ENCODE measurements around the gene GNB4.

The GNB4 gene

DNA sequence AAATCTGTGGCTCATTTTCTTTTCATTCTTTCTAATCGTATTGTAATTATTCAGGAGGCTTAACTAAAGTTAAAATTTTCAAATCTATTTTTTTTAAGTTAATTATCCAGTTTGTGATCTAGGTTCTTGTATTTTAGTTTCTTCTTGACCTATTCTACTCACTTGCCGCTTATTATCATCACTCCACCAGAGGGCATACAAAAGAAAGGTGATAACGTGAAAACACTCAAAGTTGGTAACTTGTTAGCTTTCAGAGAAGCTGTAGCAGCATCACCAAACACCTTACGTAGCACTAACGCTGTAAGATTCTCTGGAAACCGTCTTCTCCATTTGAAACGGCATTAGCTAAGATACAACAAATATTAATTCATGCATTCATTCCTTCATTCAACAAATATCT is 4.8 kb downstream of the GNB4 start:
- peaks cover 0 to 2% of the 10 kb centered on the region in 2 donors for H3K27me3 ChIP-seq (ENCODE audit: control insufficient read depth in 2 of 2, insufficient read depth in 2 of 2, low read length in 2 of 2)
- no peak overlapping the region for H3K27ac ChIP-seq (ENCODE audit: low read depth in 2 of 2, low read length in 2 of 2)
- no peaks in the 10 kb centered on the region for H3K36me3 ChIP-seq (ENCODE audit: control insufficient read depth in 2 of 2, insufficient read depth in 2 of 2, low read length in 2 of 2)
- no peaks in the 10 kb centered on the region for H3K9me3 ChIP-seq (ENCODE audit: control insufficient read depth in 2 of 2, low read length in 2 of 2)
- H3K4me3 ChIP-seq (ENCODE audit: low read length in 2 of 2): no peak overlapping the region
- H3K9ac ChIP-seq (ENCODE audit: low read depth in 1 of 2, low read length in 2 of 2): no peak overlapping the region
- peaks cover 0 to 5% of the 10 kb centered on the region in 2 donors for H3K4me1 ChIP-seq (ENCODE audit: control insufficient read depth in 2 of 2, insufficient read depth in 2 of 2, low read length in 2 of 2)

DNA sequence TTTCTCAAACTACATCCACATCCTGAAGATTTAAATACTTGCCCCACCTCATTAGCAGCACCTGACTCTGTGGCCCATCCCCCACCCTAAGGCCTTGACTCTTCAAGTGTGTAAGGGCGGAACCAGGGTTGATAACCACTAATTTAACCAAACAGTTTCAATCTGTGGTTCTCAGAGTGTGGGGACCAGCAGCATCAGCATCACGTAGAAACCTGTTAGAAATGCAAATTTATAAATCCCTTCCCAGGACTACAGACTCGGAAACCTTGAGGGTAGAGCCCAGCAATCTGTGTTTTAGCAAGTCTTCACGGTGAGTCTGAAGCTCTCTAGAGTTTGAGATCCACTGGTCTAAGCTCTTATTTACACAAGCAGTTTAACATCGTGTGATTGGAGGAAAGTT is 12.4 kb downstream of the GNB4 start:
- Histone ChIP-seq H3K27me3 (ENCODE audit: control insufficient read depth in 2 of 2, insufficient read depth in 2 of 2, low read length in 2 of 2) (no peaks in the 10 kb centered on the region), H3K27ac (ENCODE audit: low read depth in 2 of 2, low read length in 2 of 2) (no peak overlapping the region), H3K9me3 (ENCODE audit: control insufficient read depth in 2 of 2, low read length in 2 of 2) (no peaks in the 10 kb centered on the region), H3K9ac (ENCODE audit: low read depth in 1 of 2, low read length in 2 of 2) (no peak overlapping the region), H3K36me3 (ENCODE audit: control insufficient read depth in 2 of 2, insufficient read depth in 2 of 2, low read length in 2 of 2) (no peaks in the 10 kb centered on the region), H3K4me3 (ENCODE audit: low read length in 2 of 2) (no peak overlapping the region), H3K4me1 (ENCODE audit: control insufficient read depth in 2 of 2, insufficient read depth in 2 of 2, low read length in 2 of 2) (no peaks in the 10 kb centered on the region)

DNA sequence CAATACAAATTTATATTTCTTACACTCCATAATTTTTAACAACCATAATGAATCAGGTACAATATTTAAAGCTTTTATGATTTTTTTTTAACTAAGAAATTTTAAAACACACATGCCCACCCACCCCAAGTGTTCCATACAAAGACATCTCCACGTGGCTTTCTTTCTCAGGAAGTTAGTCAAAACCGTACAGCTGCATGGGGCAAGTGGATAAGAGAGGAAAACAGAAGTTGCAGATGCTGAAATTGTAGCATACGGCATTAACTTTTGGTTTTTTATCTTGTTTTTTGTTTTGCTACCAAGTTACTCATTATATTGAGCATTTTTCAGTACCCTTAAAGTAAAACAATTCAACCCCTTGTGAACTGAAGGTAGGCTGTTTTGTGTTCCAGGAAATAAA is 14.8 kb downstream of the GNB4 start:
- H3K9ac ChIP-seq (ENCODE audit: low read depth in 1 of 2, low read length in 2 of 2): no peak overlapping the region

DNA sequence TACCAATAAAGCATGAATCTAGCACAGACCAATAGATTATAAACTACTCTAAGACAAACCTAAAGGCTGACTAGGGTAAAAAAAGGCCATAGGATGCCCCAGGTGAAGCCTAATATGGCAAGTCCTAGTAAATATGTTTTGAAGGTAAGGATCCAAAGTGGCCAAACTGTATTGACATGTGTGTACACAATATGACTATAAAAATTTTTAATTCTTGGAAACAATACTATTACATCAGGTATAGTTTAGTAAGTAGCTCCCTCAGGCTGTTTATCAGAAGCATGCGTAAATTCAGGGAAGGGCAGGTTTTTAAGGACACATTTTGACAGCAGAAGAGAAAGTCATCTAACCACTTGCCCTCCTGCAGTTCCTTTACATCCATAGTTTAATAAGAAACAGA is 18.8 kb downstream of the GNB4 start:
- no peak overlapping the region for H3K9ac ChIP-seq (ENCODE audit: low read depth in 1 of 2, low read length in 2 of 2)
- no peak overlapping the region for H3K4me3 ChIP-seq (ENCODE audit: low read length in 2 of 2)
- no peaks in the 10 kb centered on the region for H3K4me1 ChIP-seq (ENCODE audit: control insufficient read depth in 2 of 2, insufficient read depth in 2 of 2, low read length in 2 of 2)
- no peaks in the 10 kb centered on the region for H3K27me3 ChIP-seq (ENCODE audit: control insufficient read depth in 2 of 2, insufficient read depth in 2 of 2, low read length in 2 of 2)
- H3K27ac ChIP-seq (ENCODE audit: low read depth in 2 of 2, low read length in 2 of 2): peak overlapping the region in 1 of 2 donors; percentile 39
- H3K36me3 ChIP-seq (ENCODE audit: control insufficient read depth in 2 of 2, insufficient read depth in 2 of 2, low read length in 2 of 2): no peaks in the 10 kb centered on the region
- no peaks in the 10 kb centered on the region for H3K9me3 ChIP-seq (ENCODE audit: control insufficient read depth in 2 of 2, low read length in 2 of 2)

More for the DNA sequence above, 14.8 kb downstream of the GNB4 start:
- Histone ChIP-seq H3K36me3 (ENCODE audit: control insufficient read depth in 2 of 2, insufficient read depth in 2 of 2, low read length in 2 of 2) (no peaks in the 10 kb centered on the region), H3K9me3 (ENCODE audit: control insufficient read depth in 2 of 2, low read length in 2 of 2) (no peaks in the 10 kb centered on the region), H3K27ac (ENCODE audit: low read depth in 2 of 2, low read length in 2 of 2) (no peak overlapping the region), H3K27me3 (ENCODE audit: control insufficient read depth in 2 of 2, insufficient read depth in 2 of 2, low read length in 2 of 2) (no peaks in the 10 kb centered on the region), H3K4me1 (ENCODE audit: control insufficient read depth in 2 of 2, insufficient read depth in 2 of 2, low read length in 2 of 2) (no peaks in the 10 kb centered on the region), H3K4me3 (ENCODE audit: low read length in 2 of 2) (no peak overlapping the region)

DNA sequence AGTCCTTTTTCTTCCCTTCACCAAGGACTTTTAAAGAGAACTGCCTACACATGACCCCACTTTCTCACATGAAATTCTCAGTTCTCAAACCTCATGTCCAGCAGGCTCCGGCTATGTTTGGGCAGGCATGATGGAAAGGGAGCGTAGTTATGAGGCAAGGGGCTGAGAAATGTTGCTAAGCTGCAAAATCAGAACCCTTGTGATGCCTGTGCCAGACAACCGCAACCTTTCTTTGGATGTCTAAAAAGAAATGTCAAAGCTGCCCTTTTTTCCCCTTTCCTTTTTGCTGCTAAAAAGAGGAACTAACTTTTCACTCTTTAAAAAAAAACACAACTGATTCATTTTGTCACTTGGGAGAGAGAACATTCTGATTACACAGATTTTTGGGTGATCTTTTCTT is 19.2 kb downstream of the GNB4 start:
- Histone ChIP-seq H3K4me3 (ENCODE audit: low read length in 2 of 2) (no peak overlapping the region), H3K9me3 (ENCODE audit: control insufficient read depth in 2 of 2, low read length in 2 of 2) (no peaks in the 10 kb centered on the region), H3K27me3 (ENCODE audit: control insufficient read depth in 2 of 2, insufficient read depth in 2 of 2, low read length in 2 of 2) (no peaks in the 10 kb centered on the region), H3K27ac (ENCODE audit: low read depth in 2 of 2, low read length in 2 of 2) (peak overlapping the region in 1 of 2 donors; percentile 9), H3K9ac (ENCODE audit: low read depth in 1 of 2, low read length in 2 of 2) (no peak overlapping the region), H3K36me3 (ENCODE audit: control insufficient read depth in 2 of 2, insufficient read depth in 2 of 2, low read length in 2 of 2) (no peaks in the 10 kb centered on the region), H3K4me1 (ENCODE audit: control insufficient read depth in 2 of 2, insufficient read depth in 2 of 2, low read length in 2 of 2) (no peaks in the 10 kb centered on the region)

DNA sequence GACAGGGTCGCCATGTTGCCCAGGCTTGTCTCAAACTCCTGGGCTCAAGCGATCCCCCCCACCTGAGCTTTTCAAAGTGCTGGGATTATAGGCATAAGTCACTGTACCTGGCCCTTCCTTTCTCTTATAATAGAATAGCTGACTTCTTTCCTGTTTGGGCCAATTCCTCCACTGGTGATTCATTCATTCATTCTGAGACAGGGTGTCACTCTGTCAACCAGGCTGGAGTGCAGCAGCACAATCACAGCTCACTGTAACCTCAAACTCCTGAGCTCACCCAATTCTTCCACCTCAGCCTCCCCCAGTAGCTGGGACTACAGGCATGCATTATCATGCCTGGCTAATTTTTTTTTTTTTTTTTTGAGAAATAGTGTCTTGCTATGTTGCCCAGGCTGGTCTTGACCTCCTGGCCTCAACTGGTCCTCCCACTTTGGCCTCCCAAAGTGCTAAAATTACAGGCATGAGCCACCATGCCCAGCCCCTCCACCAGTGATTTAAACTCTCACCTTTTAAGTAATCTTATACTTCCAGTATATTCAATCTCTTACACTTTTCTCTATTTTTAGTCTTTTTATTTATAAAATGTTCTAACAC is 20.9 kb downstream of the GNB4 start:
- Histone ChIP-seq H3K9me3 (ENCODE audit: control insufficient read depth in 2 of 2, low read length in 2 of 2) (no peaks in the 10 kb centered on the region), H3K36me3 (ENCODE audit: control insufficient read depth in 2 of 2, insufficient read depth in 2 of 2, low read length in 2 of 2) (peaks cover 0 to 2% of the 10 kb centered on the region in 2 donors), H3K27ac (ENCODE audit: low read depth in 2 of 2, low read length in 2 of 2) (no peak overlapping the region), H3K9ac (ENCODE audit: low read depth in 1 of 2, low read length in 2 of 2) (no peak overlapping the region), H3K4me1 (ENCODE audit: control insufficient read depth in 2 of 2, insufficient read depth in 2 of 2, low read length in 2 of 2) (no peaks in the 10 kb centered on the region), H3K4me3 (ENCODE audit: low read length in 2 of 2) (no peak overlapping the region), H3K27me3 (ENCODE audit: control insufficient read depth in 2 of 2, insufficient read depth in 2 of 2, low read length in 2 of 2) (no peaks in the 10 kb centered on the region)

DNA sequence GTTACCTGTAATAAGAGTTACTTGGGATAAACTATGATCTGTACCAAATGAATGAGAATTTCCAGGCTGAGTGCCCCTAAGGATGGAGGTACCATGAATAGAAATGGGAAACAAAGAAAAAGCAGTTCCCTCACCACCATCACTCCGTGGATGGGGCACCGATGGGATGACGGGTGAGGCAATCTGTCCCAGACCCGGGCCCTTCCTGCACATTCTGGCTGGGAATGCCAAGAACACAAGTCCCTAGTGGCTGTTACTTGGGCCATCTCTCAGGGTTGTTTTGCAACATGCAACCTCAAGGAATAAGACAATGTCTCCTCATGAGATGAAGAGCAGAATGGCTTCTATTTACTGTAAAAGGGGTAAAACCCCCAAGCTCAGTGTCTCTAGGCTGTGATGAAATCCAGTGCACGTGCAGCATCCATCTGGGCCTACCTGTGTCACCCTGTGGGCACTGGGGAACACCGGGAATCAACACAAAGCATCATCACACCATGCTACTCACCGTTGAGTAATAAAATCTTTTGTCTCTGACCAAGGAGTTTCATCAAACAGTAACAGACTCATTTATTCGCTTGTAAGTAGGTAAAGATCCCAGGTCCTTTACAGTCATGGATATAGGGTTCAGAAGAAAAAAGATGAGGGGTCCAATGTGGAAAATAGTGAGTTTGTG is 22.3 kb downstream of the GNB4 start:
- H3K9ac ChIP-seq (ENCODE audit: low read depth in 1 of 2, low read length in 2 of 2): no peak overlapping the region

DNA sequence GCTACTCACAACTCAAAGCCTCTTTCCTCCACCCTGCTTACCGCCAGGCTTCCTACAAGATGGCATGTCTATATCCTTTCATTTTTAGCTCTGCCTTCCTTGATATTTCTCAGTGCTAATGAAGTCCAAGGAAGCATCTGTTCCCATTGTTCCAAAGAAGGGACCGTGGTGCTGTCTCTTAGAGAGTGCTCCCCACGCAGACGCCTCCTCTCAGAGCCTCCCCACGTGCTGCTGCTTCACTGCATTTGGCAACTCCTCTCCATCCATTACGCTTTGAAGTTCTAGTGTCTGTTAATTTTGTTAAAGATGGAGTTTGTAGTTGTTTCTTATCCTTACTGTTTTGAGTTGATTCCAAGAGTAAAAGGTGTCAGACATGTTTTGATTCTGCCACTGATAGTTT is 26.2 kb downstream of the GNB4 start:
- Histone ChIP-seq H3K9me3 (ENCODE audit: control insufficient read depth in 2 of 2, low read length in 2 of 2) (no peaks in the 10 kb centered on the region), H3K4me3 (ENCODE audit: low read length in 2 of 2) (no peak overlapping the region), H3K27me3 (ENCODE audit: control insufficient read depth in 2 of 2, insufficient read depth in 2 of 2, low read length in 2 of 2) (no peaks in the 10 kb centered on the region), H3K27ac (ENCODE audit: low read depth in 2 of 2, low read length in 2 of 2) (no peak overlapping the region), H3K4me1 (ENCODE audit: control insufficient read depth in 2 of 2, insufficient read depth in 2 of 2, low read length in 2 of 2) (no peaks in the 10 kb centered on the region), H3K36me3 (ENCODE audit: control insufficient read depth in 2 of 2, insufficient read depth in 2 of 2, low read length in 2 of 2) (peaks cover 0 to 2% of the 10 kb centered on the region in 2 donors), H3K9ac (ENCODE audit: low read depth in 1 of 2, low read length in 2 of 2) (no peak overlapping the region)

More for the DNA sequence above, 22.3 kb downstream of the GNB4 start:
- Histone ChIP-seq H3K27me3 (ENCODE audit: control insufficient read depth in 2 of 2, insufficient read depth in 2 of 2, low read length in 2 of 2) (no peaks in the 10 kb centered on the region), H3K4me3 (ENCODE audit: low read length in 2 of 2) (no peak overlapping the region), H3K4me1 (ENCODE audit: control insufficient read depth in 2 of 2, insufficient read depth in 2 of 2, low read length in 2 of 2) (no peaks in the 10 kb centered on the region), H3K9me3 (ENCODE audit: control insufficient read depth in 2 of 2, low read length in 2 of 2) (no peaks in the 10 kb centered on the region), H3K27ac (ENCODE audit: low read depth in 2 of 2, low read length in 2 of 2) (no peak overlapping the region), H3K36me3 (ENCODE audit: control insufficient read depth in 2 of 2, insufficient read depth in 2 of 2, low read length in 2 of 2) (peaks cover 0 to 2% of the 10 kb centered on the region in 2 donors)

DNA sequence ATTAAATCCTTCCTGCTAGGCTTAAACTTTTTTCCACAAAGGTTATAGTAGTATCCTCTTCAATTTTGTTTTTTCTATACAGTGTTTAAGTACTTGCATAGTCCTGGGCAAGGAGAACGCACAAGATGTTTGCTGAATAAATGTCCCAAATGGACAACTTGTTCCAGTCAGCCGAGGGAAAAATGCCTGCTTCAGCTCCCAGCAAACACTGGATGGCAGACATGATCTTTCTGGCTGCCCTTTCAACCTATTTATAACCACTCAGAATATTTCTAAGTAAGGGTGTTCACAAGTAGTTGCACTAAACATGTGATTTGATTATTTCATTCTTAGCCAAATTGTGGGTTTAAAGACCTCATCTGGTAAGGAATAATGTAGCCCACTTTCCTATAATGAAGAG is 29.8 kb downstream of the GNB4 start:
- no peaks in the 10 kb centered on the region for H3K9me3 ChIP-seq (ENCODE audit: control insufficient read depth in 2 of 2, low read length in 2 of 2)
- no peaks in the 10 kb centered on the region for H3K27me3 ChIP-seq (ENCODE audit: control insufficient read depth in 2 of 2, insufficient read depth in 2 of 2, low read length in 2 of 2)
- no peak overlapping the region for H3K9ac ChIP-seq (ENCODE audit: low read depth in 1 of 2, low read length in 2 of 2)
- peaks cover 0 to 4% of the 10 kb centered on the region in 2 donors for H3K36me3 ChIP-seq (ENCODE audit: control insufficient read depth in 2 of 2, insufficient read depth in 2 of 2, low read length in 2 of 2)
- H3K4me3 ChIP-seq (ENCODE audit: low read length in 2 of 2): no peak overlapping the region
- no peak overlapping the region for H3K27ac ChIP-seq (ENCODE audit: low read depth in 2 of 2, low read length in 2 of 2)
- no peaks in the 10 kb centered on the region for H3K4me1 ChIP-seq (ENCODE audit: control insufficient read depth in 2 of 2, insufficient read depth in 2 of 2, low read length in 2 of 2)

DNA sequence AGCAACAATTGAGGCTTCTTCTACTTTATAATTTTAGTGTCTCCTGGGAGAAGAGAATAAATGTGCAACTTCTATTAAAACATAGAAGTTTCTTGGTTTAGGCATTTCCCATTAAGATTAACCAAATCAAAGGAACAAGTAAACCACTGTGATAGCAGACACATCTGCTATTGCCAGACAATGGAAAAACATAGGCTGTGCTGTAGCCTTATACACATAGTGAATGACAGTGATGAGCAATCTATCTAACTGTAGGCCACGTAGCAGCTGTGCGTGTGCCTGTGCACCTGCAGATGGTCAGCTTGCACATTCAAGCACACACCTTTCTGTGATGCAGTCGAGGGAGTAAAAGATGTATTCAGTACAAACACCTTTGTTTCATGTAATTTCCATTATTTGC is 32.7 kb downstream of the GNB4 start:
- Histone ChIP-seq H3K9ac (ENCODE audit: low read depth in 1 of 2, low read length in 2 of 2) (no peak overlapping the region), H3K4me1 (ENCODE audit: control insufficient read depth in 2 of 2, insufficient read depth in 2 of 2, low read length in 2 of 2) (no peaks in the 10 kb centered on the region), H3K9me3 (ENCODE audit: control insufficient read depth in 2 of 2, low read length in 2 of 2) (no peaks in the 10 kb centered on the region), H3K27ac (ENCODE audit: low read depth in 2 of 2, low read length in 2 of 2) (no peak overlapping the region), H3K27me3 (ENCODE audit: control insufficient read depth in 2 of 2, insufficient read depth in 2 of 2, low read length in 2 of 2) (no peaks in the 10 kb centered on the region), H3K4me3 (ENCODE audit: low read length in 2 of 2) (no peak overlapping the region), H3K36me3 (ENCODE audit: control insufficient read depth in 2 of 2, insufficient read depth in 2 of 2, low read length in 2 of 2) (peaks cover 0 to 3% of the 10 kb centered on the region in 2 donors)

All from mucosa of rectum (tissue), 2 donors.